ENCODE measurements around the gene SLC23A2. TPM values are rescaled to one million over a fixed set of nuclear protein-coding genes. Genes with fewer than 3 reads are reported as not detected.

SLC23A2 gene
- total RNA-seq, 1 experiment from 2014 or later = 16.3 TPM

- no peaks in the 10 kb centered on the region for H3K9me2 ChIP-seq (ENCODE audit: insufficient read depth)
- no peaks in the 10 kb centered on the region for H4K20me1 ChIP-seq (ENCODE audit: insufficient read depth)
- no peak overlapping the region for H2AFZ ChIP-seq (ENCODE audit: low read depth, low read length, poor library complexity, severe bottlenecking)
- H3K9ac ChIP-seq (ENCODE audit: low read length) = no peak overlapping the region
- H3K27ac ChIP-seq (ENCODE audit: low read depth, low read length) = no peak overlapping the region
- POLR2A ChIA-PET = no interaction called here
- no peaks in the 10 kb centered on the region for H3K4me1 ChIP-seq (ENCODE audit: control insufficient read depth in 1 of 2, insufficient read depth in 2 of 2, low read length in 2 of 2)
- RAD21 ChIA-PET (ENCODE audit: low non-redundant PET in 1 of 2, low total read pairs in 2 of 2, uncharacterized antibody in 2 of 2, unreplicated experiment in 2 of 2) = no interaction called here
- no TSS peak for BruUV-seq (replicated peaks)
- no peaks in the 10 kb centered on the region for H3K27me3 ChIP-seq (ENCODE audit: insufficient read depth, low read length)
- CTCF ChIA-PET = no interaction called here
- H3K4me2 ChIP-seq (ENCODE audit: low read length) = no peak overlapping the region
- H3K79me2 ChIP-seq (ENCODE audit: insufficient read depth, low read length) = no peaks in the 10 kb centered on the region
- DNase-seq (ENCODE audit: low read depth, low spot score) = no peak
- no peak overlapping the region for H3K4me3 ChIP-seq (replicated peaks in 1 of 2; ENCODE audit: low read depth in 1 of 2, low read length in 2 of 2)
- no peaks in the 10 kb centered on the region for H3K9me3 ChIP-seq (ENCODE audit: control insufficient read depth in 1 of 2, insufficient read depth in 1 of 2, low read depth in 1 of 2, low read length in 2 of 2)
- TF ChIP-seq ZFX (IDR thresholded peaks at IDR 0.05) (no peak), CBX3 (IDR thresholded peaks at IDR 0.05; ENCODE audit: low read depth) (no peak), EZH2 (IDR thresholded peaks at IDR 0.05) (no peak), JUND (IDR thresholded peaks at IDR 0.05) (no peak), EGR1 (IDR thresholded peaks at IDR 0.05; ENCODE audit: low read depth) (no peak), CTCF (IDR thresholded peaks at IDR 0.05 in 2 of 3, conservative IDR thresholded peaks at IDR 0.05 in 1 of 3; ENCODE audit: borderline replicate concordance in 1 of 3, insufficient read depth in 1 of 3, low read depth in 2 of 3, low read length in 2 of 3) (no peak), FOSL1 (IDR thresholded peaks at IDR 0.05; ENCODE audit: low read depth) (no peak), SRF (IDR thresholded peaks at IDR 0.05; ENCODE audit: low read depth) (no peak), TCF7L2 (IDR thresholded peaks at IDR 0.05; ENCODE audit: borderline replicate concordance, extremely low read depth, insufficient read depth, insufficient read length) (no peak), CEBPB (IDR thresholded peaks at IDR 0.05; ENCODE audit: low read depth) (no peak), RAD21 (IDR thresholded peaks at IDR 0.05; ENCODE audit: low read depth) (no peak), ZNF274 (IDR thresholded peaks at IDR 0.05; ENCODE audit: low read depth, low read length) (no peak), SIN3A (IDR thresholded peaks at IDR 0.05; ENCODE audit: low read depth) (no peak), YY1 (IDR thresholded peaks at IDR 0.05; ENCODE audit: extremely low read depth, insufficient replicate concordance, low read depth, low read length) (no peak), POLR2AphosphoS5 (IDR thresholded peaks at IDR 0.05; ENCODE audit: low read depth, low read length) (no peak), ZBTB33 (IDR thresholded peaks at IDR 0.05; ENCODE audit: extremely low read depth, insufficient replicate concordance, low read length) (no peak), POLR2A (IDR thresholded peaks at IDR 0.05; ENCODE audit: borderline replicate concordance, extremely low read depth, insufficient read depth, insufficient read length) (no peak)
- intact Hi-C loops (cut with micrococcal nuclease) = no loop called here
- no peak for ATAC-seq
- no peaks in the 10 kb centered on the region; a peak in 1 of 4 replicates for H3K36me3 ChIP-seq (ENCODE audit: control insufficient read depth in 1 of 2, insufficient read depth in 2 of 2, low read length in 2 of 2)
Observed at GRCh38 chr20:4883051-4883450, 118.3 kb downstream of the SLC23A2 start.
